ENCODE data around the gene METTL24. TPM values are rescaled to one million over a fixed set of nuclear protein-coding genes. Genes with fewer than 3 reads are reported as not detected.

METTL24 gene
- total RNA-seq, 4 donors from 2014 or later, result 2.6 to 12.6 (median 4.0) TPM

GRCh38 chr6:110331390-110331789 lies 26.8 kb downstream of the METTL24 start:
- Histone ChIP-seq H3K27ac (no peak overlapping the region), H3K27me3 (no peaks in the 10 kb centered on the region), H3K4me3 (replicated peaks in 1 of 3) (no peak overlapping the region), H3K36me3 (no peaks in the 10 kb centered on the region), H3K9me3 (no peaks in the 10 kb centered on the region), H3K4me1 (peaks cover 11 to 20% of the 10 kb centered on the region in 2 donors)
- no peak for TF ChIP-seq CTCF (IDR thresholded peaks at IDR 0.05)
- intact Hi-C loops (cut with DNase I), result no loop called here
- 86 to 94% methylated on average over 3 of the region's 3 CpGs for WGBS, 2 donors
- DNase-seq, result no peak

- TF ChIP-seq CTCF (IDR thresholded peaks at IDR 0.05), result no peak
- intact Hi-C loops (cut with DNase I), result no loop called here
- Histone ChIP-seq H3K9me3 (no peaks in the 10 kb centered on the region), H3K4me1 (peaks cover 18 to 30% of the 10 kb centered on the region in 2 donors), H3K27me3 (no peaks in the 10 kb centered on the region), H3K27ac (no peak overlapping the region), H3K36me3 (no peaks in the 10 kb centered on the region), H3K4me3 (replicated peaks in 1 of 3) (no peak overlapping the region)
- WGBS, 2 donors, result 41 to 55% methylated on average over 19 of the region's 19 CpGs
- DNase-seq, result peak in 1 of 2 donors; percentile 29
Measured at GRCh38 chr6:110329714-110330436, 28.3 kb downstream of the METTL24 start.

GRCh38 chr6:110329348-110329713 lies 28.8 kb downstream of the METTL24 start:
- TF ChIP-seq POLR2A (IDR thresholded peaks at IDR 0.05) (no peak), CTCF (IDR thresholded peaks at IDR 0.05) (no peak)
- intact Hi-C loops (cut with DNase I), result no loop called here
- peaks cover 18 to 30% of the 10 kb centered on the region in 2 donors for H3K4me1 ChIP-seq
- H3K4me3 ChIP-seq (replicated peaks in 1 of 3), result no peak overlapping the region
- H3K27me3 ChIP-seq, result no peaks in the 10 kb centered on the region
- no peak overlapping the region for H3K27ac ChIP-seq
- no peaks in the 10 kb centered on the region for H3K9me3 ChIP-seq
- no peaks in the 10 kb centered on the region for H3K36me3 ChIP-seq
- no peak for DNase-seq
- 11 to 30% methylated on average over 7 of the region's 7 CpGs for WGBS, 2 donors

GRCh38 chr6:110328259-110328658 lies 29.9 kb downstream of the METTL24 start:
- H3K9me3 ChIP-seq, result no peaks in the 10 kb centered on the region
- WGBS, 2 donors, result 80 to 91% methylated on average over 2 of the region's 2 CpGs
- no peaks in the 10 kb centered on the region for H3K36me3 ChIP-seq
- intact Hi-C loops (cut with DNase I), result no loop called here
- H3K27ac ChIP-seq, result no peak overlapping the region
- H3K4me3 ChIP-seq (replicated peaks in 1 of 3), result no peak overlapping the region
- DNase-seq, result no peak
- no peak for TF ChIP-seq POLR2A (IDR thresholded peaks at IDR 0.05)
- TF ChIP-seq CTCF (IDR thresholded peaks at IDR 0.05), result no peak
- H3K27me3 ChIP-seq, result no peaks in the 10 kb centered on the region
- peaks cover 18 to 30% of the 10 kb centered on the region in 2 donors for H3K4me1 ChIP-seq

- Histone ChIP-seq H3K36me3 (no peaks in the 10 kb centered on the region), H3K27ac (no peak overlapping the region), H3K4me3 (replicated peaks in 1 of 3) (no peak overlapping the region), H3K4me1 (peaks cover 19 to 30% of the 10 kb centered on the region in 2 donors), H3K9me3 (no peaks in the 10 kb centered on the region), H3K27me3 (no peaks in the 10 kb centered on the region)
- DNase-seq, result no peak
- 86 to 90% methylated on average over 3 of the region's 3 CpGs for WGBS, 2 donors
- intact Hi-C loops (cut with DNase I), result no loop called here
- TF ChIP-seq POLR2A (IDR thresholded peaks at IDR 0.05) (no peak), CTCF (IDR thresholded peaks at IDR 0.05) (no peak)
Measured at GRCh38 chr6:110327391-110327790, 30.8 kb downstream of the METTL24 start.
